Measurements from ENCODE around the gene GTF3C4. TPM values are rescaled to one million over a fixed set of nuclear protein-coding genes. Genes with fewer than 3 reads are reported as not detected.
"Not testable (repeated sequence)": the region's sequence is repeated elsewhere in the genome, so short reads cannot be mapped to it uniquely, and the experiment has no call there.

GTF3C4 gene
- polyA plus RNA-seq, 5 donors = 17.0 to 25.1 (median 23.2) TPM

DNA sequence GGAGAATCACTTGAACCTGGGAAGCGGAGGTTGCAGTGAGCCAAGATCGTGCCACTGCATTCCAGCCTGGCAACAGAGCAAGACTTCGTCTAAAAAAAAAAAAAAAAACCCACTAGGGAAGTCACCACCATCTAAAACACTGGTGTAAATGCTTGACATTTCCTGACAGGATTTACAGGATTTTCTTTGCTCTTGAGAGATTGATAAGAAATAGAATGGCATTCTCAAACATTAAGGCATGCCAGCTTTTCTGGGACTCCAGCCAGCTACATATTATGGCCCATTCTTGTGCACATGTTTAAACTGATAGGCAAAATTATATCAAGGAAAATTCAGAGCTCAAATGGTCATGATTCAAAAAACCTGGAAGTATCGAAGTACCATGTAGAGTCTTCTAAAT is 28.7 kb downstream of the GTF3C4 start:
- DNase-seq = peak; percentile 60 to 65

- DNase-seq = peak; percentile 58 to 66
These were observed 29.7 kb downstream of the GTF3C4 start for GRCh38 chr9:132699956-132700355.

DNA sequence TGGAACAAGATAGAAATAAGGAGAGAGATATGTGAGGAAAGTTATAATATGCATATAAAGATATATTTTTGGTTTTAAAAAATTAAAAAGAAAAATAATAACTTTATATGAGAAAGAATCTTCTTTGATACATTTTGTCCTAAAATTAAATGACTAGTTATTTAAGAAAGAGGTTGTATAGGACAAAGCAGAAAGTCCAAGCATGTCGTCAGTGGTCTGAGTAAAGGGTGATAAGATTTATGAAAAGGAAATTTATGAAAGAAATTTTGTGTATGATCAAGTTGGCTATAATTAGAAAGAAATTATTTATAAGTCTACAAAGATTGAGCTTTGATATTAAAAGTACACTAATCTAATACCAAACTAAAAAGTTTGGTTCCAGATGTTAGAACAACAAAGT is 32.0 kb downstream of the GTF3C4 start:
- DNase-seq = no peak

DNA sequence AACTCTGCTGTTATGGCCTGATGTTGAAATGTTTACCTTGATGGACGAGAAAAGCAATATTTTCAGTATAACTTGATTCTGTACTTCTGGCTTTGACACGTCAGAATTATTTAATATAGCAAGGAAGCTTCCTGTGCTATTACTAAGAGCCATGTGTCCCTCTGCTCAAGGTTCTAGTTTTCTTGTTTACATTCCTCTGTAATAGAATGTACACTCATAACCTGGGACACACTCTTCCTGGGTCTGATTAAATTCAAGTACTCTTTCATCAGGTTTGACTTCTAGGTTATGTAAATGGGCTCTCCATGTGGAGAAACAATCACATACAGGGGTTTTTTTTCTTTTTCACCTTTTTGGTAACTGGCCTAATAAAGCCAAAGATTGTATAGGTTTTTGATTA is 33.1 kb downstream of the GTF3C4 start:
- no peak for DNase-seq

DNA sequence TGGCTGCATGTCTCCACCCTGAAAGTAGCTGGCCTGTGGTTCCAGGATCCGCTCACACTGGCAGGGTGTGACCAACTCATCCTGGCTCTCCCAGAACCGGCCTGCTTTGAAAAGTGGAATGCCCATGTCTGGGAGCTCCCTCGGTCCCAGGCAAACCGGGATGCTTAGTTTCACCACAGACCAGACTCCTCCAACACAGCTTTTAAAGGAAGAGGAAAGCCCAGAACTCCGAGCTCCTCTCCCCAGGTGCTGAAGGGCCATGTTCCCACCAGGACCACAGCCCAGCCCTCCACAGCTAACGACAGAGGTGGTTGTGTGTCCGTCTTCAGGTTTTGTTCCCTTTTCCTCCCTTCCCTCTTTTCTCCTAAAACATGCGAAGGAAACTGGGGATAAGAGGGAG is 38.0 kb downstream of the GTF3C4 start:
- DNase-seq = no peak

GRCh38 chr9:132708769-132709430 is 38.6 kb downstream of the GTF3C4 start:
- DNase-seq = no peak

DNA sequence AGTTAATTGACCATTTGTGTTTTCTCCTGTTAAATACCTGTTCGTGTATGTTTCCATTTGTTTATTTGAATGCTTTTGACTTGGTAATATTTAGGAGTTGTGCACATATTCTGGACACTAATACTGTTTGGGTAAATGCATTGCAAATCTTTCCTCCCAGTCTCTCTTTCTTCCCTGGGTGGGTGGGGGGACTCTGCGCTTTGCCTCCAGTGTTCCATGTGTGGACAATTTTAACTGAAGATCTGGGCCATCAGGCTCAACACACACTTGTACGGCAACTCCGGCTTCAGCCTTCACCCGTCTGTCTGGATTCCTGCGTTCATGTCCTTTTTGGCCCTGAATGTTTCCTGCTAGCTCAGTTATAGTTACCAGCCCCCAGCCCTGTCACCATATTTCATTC is 40.1 kb downstream of the GTF3C4 start:
- no peak for DNase-seq

- not testable (repeated sequence) for DNase-seq
These were observed 40.9 kb downstream of the GTF3C4 start for GRCh38 chr9:132711152-132711551.

GRCh38 chr9:132711846-132712245 is 41.6 kb downstream of the GTF3C4 start:
- no peak for DNase-seq

- DNase-seq = no peak
These were observed 42.5 kb downstream of the GTF3C4 start for GRCh38 chr9:132712753-132713152.

GRCh38 chr9:132716007-132716406 is 45.7 kb downstream of the GTF3C4 start:
- no peak for DNase-seq

DNA sequence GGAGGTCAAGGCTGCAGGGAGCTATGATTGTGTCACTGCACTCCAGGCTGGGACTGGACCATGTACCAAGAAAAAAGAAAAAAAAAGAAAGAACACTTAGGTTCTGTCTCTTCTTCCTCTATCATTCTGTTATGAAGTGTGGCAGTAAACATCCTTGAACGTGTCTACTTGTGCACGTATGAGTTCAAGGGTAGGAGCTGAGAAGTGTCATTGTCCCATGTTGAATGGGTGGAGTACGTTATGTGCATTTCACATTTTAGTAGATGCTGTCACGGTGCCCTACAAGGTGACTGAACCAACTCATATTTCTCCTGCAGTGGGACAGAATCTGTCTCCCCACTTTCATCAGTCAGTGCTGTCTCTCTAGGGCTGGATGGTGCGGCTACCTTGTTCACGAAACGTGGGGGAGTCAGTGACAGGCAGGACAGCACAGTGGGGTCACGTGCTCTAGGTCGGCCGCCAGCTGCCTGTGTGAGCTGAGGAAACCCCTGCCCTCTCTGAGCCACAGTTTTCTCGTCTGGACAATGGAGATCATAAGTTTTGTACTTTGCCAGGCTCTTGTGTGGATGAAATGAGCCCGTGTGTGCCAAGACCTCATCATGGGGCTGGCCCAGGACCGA is 47.2 kb downstream of the GTF3C4 start:
- no peak for DNase-seq

GRCh38 chr9:132718381-132718928 is 48.2 kb downstream of the GTF3C4 start:
- not testable (repeated sequence) for DNase-seq

DNA sequence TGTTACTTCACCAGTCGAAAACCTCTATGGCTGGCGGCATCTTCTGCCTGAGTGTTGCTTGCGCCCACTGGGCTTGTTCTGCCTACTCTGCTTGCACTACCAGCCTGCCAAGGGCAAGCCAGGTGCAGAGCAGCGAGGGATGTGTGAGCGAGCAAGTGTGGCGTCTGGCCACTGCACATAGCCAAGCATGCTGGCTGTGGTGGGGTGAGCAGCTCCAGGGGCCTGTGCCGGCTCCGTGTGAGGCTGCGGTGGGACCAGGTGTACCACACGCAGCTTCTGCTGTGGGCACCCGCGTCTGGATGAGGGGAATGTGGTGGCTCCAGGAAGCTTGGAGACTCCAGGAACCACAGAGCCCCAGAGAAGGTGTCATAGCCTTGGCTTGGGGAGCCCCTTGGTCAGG is 51.4 kb downstream of the GTF3C4 start:
- no peak for DNase-seq

DNA sequence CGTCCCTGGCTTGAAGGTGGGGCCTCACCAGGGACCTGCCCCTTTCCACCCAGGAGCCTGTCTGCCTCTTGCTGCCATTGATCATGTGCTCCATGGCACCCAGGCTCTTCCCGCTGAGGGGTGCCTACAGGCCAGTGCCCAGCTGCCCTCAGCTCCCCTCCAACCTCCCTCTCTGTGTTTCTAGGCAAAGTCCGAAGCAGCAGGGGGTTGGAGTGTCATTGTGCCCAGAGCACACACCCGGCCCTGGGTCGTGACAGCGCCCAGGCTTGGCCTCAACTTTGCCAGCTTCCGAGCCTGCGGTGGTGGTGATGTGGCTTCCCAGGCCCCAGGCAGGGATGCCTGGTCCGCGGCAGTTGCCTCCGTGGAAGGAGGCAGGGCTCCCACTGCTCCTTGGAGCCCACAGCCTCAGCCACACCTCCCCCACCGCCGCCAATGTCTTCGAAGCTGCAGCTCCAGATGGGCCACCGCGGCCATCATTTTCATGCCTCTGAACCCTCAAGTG is 52.4 kb downstream of the GTF3C4 start:
- no peak for DNase-seq

DNA sequence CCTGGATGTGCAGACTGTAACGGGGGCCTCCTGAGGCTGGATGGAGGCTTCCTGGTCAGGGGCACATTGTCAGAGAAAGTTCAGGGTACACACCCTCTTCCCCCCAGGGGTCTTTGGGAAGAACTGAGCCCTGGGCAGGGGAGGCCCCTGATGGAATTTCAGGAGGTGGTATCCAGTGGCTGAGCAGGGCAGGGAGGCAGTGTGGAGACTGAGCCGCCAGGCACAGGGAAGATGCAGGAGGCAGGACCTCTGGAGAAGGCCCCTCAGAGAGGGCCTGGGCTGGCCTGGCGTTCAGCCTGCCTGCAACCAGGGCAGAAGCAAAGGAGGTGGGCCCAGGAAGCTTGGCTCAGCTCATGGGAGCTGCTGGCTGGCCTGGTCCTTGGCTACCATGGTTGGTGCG is 53.5 kb downstream of the GTF3C4 start:
- no peak for DNase-seq

DNA sequence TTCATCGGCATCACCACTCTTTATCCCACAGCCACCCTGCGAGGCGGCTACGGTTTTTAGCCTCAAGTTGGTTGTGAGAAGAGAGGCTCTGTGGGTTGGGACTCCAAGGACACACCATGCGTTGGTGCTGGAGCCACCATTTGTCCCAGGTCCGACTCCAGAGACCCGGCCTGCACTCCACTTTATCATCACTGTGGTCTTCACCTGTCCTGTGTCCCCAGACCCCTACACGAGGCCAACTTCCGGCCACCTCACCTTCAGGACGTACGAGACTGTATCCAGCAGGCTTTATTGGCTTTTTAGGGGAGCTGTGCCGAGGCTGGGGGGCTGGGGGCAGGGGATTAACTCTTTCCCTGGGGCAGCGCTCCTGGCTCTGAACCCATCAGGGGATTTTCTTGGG is 55.0 kb downstream of the GTF3C4 start:
- DNase-seq = no peak

DNA sequence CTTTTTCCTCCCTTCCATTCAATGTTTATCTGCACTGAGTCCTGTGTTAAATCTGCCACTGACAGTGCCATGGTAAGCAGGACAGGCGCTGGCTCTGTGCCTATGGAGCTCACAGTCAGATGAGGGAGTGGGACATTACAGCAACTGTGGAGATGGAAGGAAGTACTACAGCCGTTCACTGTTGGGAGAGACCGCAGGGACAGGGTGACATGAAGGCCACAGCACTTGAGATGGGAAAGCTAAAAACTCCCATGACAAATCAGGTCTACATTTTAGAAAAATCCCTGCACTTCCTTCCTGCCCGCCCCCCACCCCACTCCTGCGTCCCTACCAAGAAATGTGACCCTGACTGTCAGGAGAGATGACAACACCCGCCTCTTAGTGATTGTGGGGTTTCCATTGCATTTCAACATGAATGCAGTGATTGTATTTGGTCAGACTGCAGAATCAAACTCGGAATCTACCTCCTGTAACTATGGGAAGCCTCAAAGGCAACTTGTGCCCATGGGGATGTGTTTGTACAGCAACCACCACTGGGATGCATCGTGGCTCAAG is 56.4 kb downstream of the GTF3C4 start:
- DNase-seq = no peak

GRCh38 chr9:132728071-132728470 is 57.8 kb downstream of the GTF3C4 start:
- no peak for DNase-seq

DNA sequence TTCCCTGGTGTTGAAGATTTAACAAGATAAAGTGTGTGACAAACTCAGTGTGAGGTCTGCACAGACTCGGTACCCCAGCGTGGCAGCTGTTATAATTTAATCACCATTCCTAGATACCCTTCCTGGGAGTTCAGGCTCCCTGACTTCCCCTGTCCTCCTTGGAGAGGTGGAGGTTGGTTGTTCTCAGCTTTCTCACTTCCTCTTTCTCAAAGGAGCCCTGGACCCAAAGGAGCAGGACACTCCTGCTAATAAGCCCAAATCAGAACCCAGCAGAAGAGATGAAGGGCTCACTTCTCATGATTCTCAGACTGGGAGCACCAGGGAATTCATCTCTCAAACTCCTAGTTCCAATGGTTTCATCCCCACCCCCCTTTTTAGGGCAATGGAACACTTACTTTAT is 58.2 kb downstream of the GTF3C4 start:
- no peak for DNase-seq

DNA sequence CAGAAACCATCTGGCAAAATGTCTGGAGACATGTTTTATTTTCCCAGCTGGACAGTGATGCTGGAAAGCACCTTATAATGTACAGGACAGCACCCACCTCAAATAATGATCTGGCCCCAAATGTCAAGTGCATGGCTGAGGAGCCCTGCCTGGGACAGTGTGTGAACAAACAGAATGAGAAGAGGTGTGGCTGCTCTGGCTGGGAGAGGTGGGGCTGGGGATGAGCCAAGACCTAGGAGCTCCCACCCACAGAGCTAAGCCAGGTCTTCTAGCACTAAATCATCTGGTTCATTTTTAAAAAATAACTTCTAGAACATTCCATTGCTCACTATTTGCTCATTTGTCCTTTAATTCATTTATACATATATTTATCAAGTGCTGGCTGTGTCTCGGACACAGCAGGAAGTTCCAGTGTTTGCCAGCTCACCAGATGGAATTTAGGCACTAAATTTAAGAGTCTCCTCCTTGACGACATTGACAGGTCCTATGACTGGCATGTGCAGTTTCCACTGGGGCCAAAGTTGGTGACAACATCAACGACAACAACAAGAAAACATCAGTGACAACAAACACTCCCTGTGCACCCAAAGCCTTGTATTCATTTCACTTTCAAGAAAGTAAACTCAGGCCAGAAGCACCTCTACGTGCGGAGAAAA is 59.1 kb downstream of the GTF3C4 start:
- no peak for DNase-seq
